ENCODE measurements around the gene GNAL.

Gene GNAL

DNA sequence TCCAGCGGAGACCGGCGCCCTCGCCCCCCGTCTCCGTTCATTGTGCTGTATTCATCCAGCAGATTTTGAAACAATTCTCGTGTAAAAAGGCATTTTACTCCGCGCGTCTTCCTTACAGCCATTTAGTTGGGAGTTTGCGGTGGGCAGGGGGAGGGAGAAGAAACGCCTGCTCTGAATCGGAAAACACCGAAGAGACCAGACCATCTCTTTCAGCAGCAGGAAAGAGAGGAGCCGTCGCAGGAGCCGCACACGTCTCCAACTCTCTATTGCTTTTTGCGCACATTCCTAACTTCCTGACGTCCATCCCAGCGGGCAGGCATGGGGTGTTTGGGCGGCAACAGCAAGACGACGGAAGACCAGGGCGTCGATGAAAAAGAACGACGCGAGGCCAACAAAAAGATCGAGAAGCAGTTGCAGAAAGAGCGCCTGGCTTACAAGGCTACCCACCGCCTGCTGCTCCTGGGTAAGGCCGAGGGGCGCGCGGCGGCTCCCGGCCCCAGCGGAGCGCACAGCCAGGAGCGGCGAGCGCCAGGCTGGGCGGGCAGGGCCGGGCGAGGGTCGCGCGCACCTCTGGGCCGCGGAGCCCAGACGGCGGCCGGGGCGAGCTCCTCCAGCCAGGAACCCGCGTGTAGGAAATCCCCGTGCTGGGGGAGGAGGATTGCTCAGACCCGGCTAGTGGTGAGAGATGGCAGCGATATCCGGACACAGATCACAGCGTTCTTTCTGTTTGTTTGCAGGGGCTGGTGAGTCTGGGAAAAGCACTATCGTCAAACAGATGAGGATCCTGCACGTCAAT is 63.2 kb downstream of the GNAL start:
- no peak overlapping the region for H3K9ac ChIP-seq (ENCODE audit: low read depth, low read length, poor library complexity)
- no peak overlapping the region for H4K8ac ChIP-seq (ENCODE audit: low read depth, low read length)
- H3K4me1 ChIP-seq (ENCODE audit: control insufficient read depth in 2 of 2, insufficient read depth in 1 of 2, low read depth in 1 of 2, low read length in 2 of 2): peaks cover 0 to 2% of the 10 kb centered on the region in 2 donors
- no peak overlapping the region for H3K4ac ChIP-seq (ENCODE audit: low read length)
- H3K18ac ChIP-seq (ENCODE audit: low read length): peak overlapping the region; percentile 29
- H2BK15ac ChIP-seq (ENCODE audit: low read length): no peak overlapping the region
- no peak overlapping the region for H4K91ac ChIP-seq (ENCODE audit: low read depth, low read length, poor library complexity)
- H3K27me3 ChIP-seq (ENCODE audit: control insufficient read depth in 3 of 3, insufficient read depth in 3 of 3, low read depth in 1 of 3, low read length in 3 of 3): peaks cover 0 to 28% (median 15%) of the 10 kb centered on the region in 3 experiments
- peaks cover 4% of the 10 kb centered on the region in 2 donors for H3K9me3 ChIP-seq (replicated peaks in 1 of 2; ENCODE audit: control insufficient read depth in 2 of 2, insufficient read depth in 1 of 2, low read depth in 1 of 2, low read length in 2 of 2)
- peak overlapping the region; percentile 8 for H3K14ac ChIP-seq (ENCODE audit: low read length)
- H2AFZ ChIP-seq (ENCODE audit: low read length): no peak overlapping the region
- WGBS, 2 donors (ENCODE audit: extremely low coverage in 2 of 2, insufficient read length in 2 of 2, insufficient replicate concordance in 1 of 2): no CpG with 5 or more reads among the region's 64 CpGs
- peak overlapping the region; percentile 68 for H3K4me2 ChIP-seq (ENCODE audit: insufficient read depth, low read length, poor library complexity, severe bottlenecking)
- H2BK12ac ChIP-seq (ENCODE audit: low read length): no peak overlapping the region
- no peak overlapping the region for H2AK5ac ChIP-seq (ENCODE audit: low read depth, low read length)
- H2BK5ac ChIP-seq (ENCODE audit: low read length): no peak overlapping the region
- no peak overlapping the region for H2BK120ac ChIP-seq (ENCODE audit: low read depth, low read length)
- H3K36me3 ChIP-seq (replicated peaks in 1 of 2; ENCODE audit: control insufficient read depth in 2 of 2, insufficient read depth in 2 of 2, low read length in 2 of 2): no peaks in the 10 kb centered on the region
- H3K79me1 ChIP-seq (ENCODE audit: low read depth, low read length): no peaks in the 10 kb centered on the region
- H3K23ac ChIP-seq (ENCODE audit: low read depth, low read length, poor library complexity): peak overlapping the region; percentile 51
- H3K4me3 ChIP-seq (ENCODE audit: low read length in 2 of 2): peak overlapping the region in 1 of 2 donors; percentile 72
- peak; percentile 41 for DNase-seq (ENCODE audit: low spot score)
- H3K27ac ChIP-seq (replicated peaks; ENCODE audit: low read length): no peak overlapping the region

DNA sequence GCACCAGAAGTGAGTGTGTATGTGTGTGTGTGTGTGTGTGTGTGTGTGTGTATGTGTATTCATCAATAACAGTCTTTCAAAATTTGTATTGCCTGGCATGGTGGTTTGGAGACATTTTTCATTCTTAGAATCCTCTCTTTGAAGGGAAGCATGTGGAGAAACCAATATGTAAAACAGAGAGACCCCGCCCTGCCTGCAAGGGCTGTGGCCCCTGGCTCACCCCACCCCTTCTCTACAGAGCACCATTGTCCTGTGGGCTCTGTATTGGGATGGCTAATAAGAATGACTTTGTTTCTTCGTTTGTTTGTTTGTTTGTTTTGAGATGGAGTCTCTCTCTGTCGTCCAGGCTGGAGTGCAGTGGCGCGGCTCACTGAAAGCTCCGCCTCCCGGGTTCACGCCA is 65.9 kb downstream of the GNAL start:
- Histone ChIP-seq H4K91ac (ENCODE audit: low read depth, low read length, poor library complexity) (no peak overlapping the region), H3K4me2 (ENCODE audit: insufficient read depth, low read length, poor library complexity, severe bottlenecking) (no peak overlapping the region), H3K4me1 (ENCODE audit: control insufficient read depth in 2 of 2, insufficient read depth in 1 of 2, low read depth in 1 of 2, low read length in 2 of 2) (no peaks in the 10 kb centered on the region), H4K8ac (ENCODE audit: low read depth, low read length) (no peak overlapping the region), H3K18ac (ENCODE audit: low read length) (no peak overlapping the region), H3K27me3 (ENCODE audit: control insufficient read depth in 3 of 3, insufficient read depth in 3 of 3, low read depth in 1 of 3, low read length in 3 of 3) (peaks cover 0 to 28% (median 15%) of the 10 kb centered on the region in 3 experiments), H2AK5ac (ENCODE audit: low read depth, low read length) (no peak overlapping the region), H3K23ac (ENCODE audit: low read depth, low read length, poor library complexity) (no peak overlapping the region), H2BK15ac (ENCODE audit: low read length) (no peak overlapping the region), H2BK5ac (ENCODE audit: low read length) (no peak overlapping the region), H3K9ac (ENCODE audit: low read depth, low read length, poor library complexity) (no peak overlapping the region), H3K79me1 (ENCODE audit: low read depth, low read length) (no peaks in the 10 kb centered on the region), H2BK12ac (ENCODE audit: low read length) (no peak overlapping the region), H2AFZ (ENCODE audit: low read length) (no peak overlapping the region), H3K36me3 (replicated peaks in 1 of 2; ENCODE audit: control insufficient read depth in 2 of 2, insufficient read depth in 2 of 2, low read length in 2 of 2) (no peaks in the 10 kb centered on the region), H3K9me3 (replicated peaks in 1 of 2; ENCODE audit: control insufficient read depth in 2 of 2, insufficient read depth in 1 of 2, low read depth in 1 of 2, low read length in 2 of 2) (peaks cover 0 to 4% of the 10 kb centered on the region in 2 donors), H3K27ac (replicated peaks; ENCODE audit: low read length) (no peak overlapping the region), H3K4ac (ENCODE audit: low read length) (no peak overlapping the region), H3K14ac (ENCODE audit: low read length) (no peak overlapping the region), H2BK120ac (ENCODE audit: low read depth, low read length) (no peak overlapping the region), H3K4me3 (ENCODE audit: low read length in 2 of 2) (no peak overlapping the region)
- WGBS, 2 donors (ENCODE audit: extremely low coverage in 2 of 2, insufficient read length in 2 of 2, insufficient replicate concordance in 1 of 2): no CpG with 5 or more reads among the region's 8 CpGs
- no peak for DNase-seq (ENCODE audit: low spot score)

DNA sequence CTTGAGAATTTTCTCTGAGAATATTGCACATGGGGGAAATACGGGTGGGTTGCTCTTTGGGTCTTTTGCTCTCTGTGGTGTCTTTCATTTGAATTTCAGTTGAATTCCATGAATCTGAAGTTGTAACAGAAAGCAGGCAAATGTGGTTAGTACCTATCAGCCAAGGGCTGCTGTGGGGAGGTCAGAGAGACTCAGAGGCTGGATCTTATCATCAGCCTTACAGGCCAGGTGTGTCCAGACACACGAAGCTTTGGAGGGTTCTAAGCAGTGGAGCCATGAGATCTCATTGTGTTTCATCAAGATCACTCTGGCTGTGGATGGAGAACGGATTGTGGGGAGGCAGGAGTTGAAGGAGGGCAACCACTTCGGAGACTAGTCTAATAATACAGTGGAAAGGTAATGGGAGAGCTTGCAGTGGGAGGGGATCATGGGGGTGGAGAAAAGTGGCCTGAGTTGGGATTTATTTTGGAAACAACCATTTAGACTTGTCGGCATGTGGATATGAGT is 68.1 kb downstream of the GNAL start:
- no peaks in the 10 kb centered on the region for H3K36me3 ChIP-seq (replicated peaks in 1 of 2; ENCODE audit: control insufficient read depth in 2 of 2, insufficient read depth in 2 of 2, low read length in 2 of 2)
- H2BK5ac ChIP-seq (ENCODE audit: low read length): no peak overlapping the region
- no CpG with 5 or more reads among the region's 5 CpGs for WGBS, 2 donors (ENCODE audit: extremely low coverage in 2 of 2, insufficient read length in 2 of 2, insufficient replicate concordance in 1 of 2)
- H2BK120ac ChIP-seq (ENCODE audit: low read depth, low read length): no peak overlapping the region
- peaks cover 0 to 9% (median 4%) of the 10 kb centered on the region in 3 experiments for H3K27me3 ChIP-seq (ENCODE audit: control insufficient read depth in 3 of 3, insufficient read depth in 3 of 3, low read depth in 1 of 3, low read length in 3 of 3)
- no peak overlapping the region for H2BK15ac ChIP-seq (ENCODE audit: low read length)
- no peak for DNase-seq (ENCODE audit: low spot score)
- no peak overlapping the region for H3K18ac ChIP-seq (ENCODE audit: low read length)
- H2AFZ ChIP-seq (ENCODE audit: low read length): no peak overlapping the region
- no peak overlapping the region for H3K9ac ChIP-seq (ENCODE audit: low read depth, low read length, poor library complexity)
- no peak overlapping the region for H3K4me2 ChIP-seq (ENCODE audit: insufficient read depth, low read length, poor library complexity, severe bottlenecking)
- no peaks in the 10 kb centered on the region for H3K9me3 ChIP-seq (replicated peaks in 1 of 2; ENCODE audit: control insufficient read depth in 2 of 2, insufficient read depth in 1 of 2, low read depth in 1 of 2, low read length in 2 of 2)
- H2BK12ac ChIP-seq (ENCODE audit: low read length): no peak overlapping the region
- H3K4me1 ChIP-seq (ENCODE audit: control insufficient read depth in 2 of 2, insufficient read depth in 1 of 2, low read depth in 1 of 2, low read length in 2 of 2): peaks cover 0 to 6% of the 10 kb centered on the region in 2 donors
- no peak overlapping the region for H4K91ac ChIP-seq (ENCODE audit: low read depth, low read length, poor library complexity)
- no peak overlapping the region for H3K27ac ChIP-seq (replicated peaks; ENCODE audit: low read length)
- H3K79me1 ChIP-seq (ENCODE audit: low read depth, low read length): no peaks in the 10 kb centered on the region
- no peak overlapping the region for H3K4me3 ChIP-seq (ENCODE audit: low read length in 2 of 2)
- no peak overlapping the region for H3K14ac ChIP-seq (ENCODE audit: low read length)
- no peak overlapping the region for H3K23ac ChIP-seq (ENCODE audit: low read depth, low read length, poor library complexity)
- H3K4ac ChIP-seq (ENCODE audit: low read length): no peak overlapping the region
- no peak overlapping the region for H4K8ac ChIP-seq (ENCODE audit: low read depth, low read length)
- H2AK5ac ChIP-seq (ENCODE audit: low read depth, low read length): no peak overlapping the region

DNA sequence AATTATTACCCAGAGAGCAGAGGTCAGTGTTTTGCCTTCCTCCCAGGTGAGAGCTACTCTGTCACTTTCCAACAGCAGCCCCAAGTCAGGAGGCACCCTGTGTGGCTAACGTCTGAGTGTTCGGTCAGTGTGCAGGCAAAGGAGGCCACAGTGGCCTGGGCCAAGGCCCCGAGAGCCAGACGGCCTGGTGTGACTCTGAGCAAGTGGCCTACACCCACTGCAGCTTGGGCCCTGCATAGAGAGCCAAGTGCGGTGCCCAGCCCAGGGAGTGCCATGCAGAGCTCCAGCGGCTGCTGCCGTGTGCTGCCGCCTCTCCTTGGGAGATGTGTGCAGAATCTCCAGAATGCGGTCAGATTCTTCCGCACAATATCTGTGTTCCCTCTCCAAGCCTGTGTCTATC is 70.4 kb downstream of the GNAL start:
- no peak overlapping the region for H4K91ac ChIP-seq (ENCODE audit: low read depth, low read length, poor library complexity)
- H3K18ac ChIP-seq (ENCODE audit: low read length): peak overlapping the region; percentile 32
- no peaks in the 10 kb centered on the region for H3K36me3 ChIP-seq (replicated peaks in 1 of 2; ENCODE audit: control insufficient read depth in 2 of 2, insufficient read depth in 2 of 2, low read length in 2 of 2)
- WGBS, 2 donors (ENCODE audit: extremely low coverage in 2 of 2, insufficient read length in 2 of 2, insufficient replicate concordance in 1 of 2): no CpG with 5 or more reads among the region's 10 CpGs
- no peak overlapping the region for H2AFZ ChIP-seq (ENCODE audit: low read length)
- no peak overlapping the region for H3K4me3 ChIP-seq (ENCODE audit: low read length in 2 of 2)
- no peaks in the 10 kb centered on the region for H3K9me3 ChIP-seq (replicated peaks in 1 of 2; ENCODE audit: control insufficient read depth in 2 of 2, insufficient read depth in 1 of 2, low read depth in 1 of 2, low read length in 2 of 2)
- H2BK5ac ChIP-seq (ENCODE audit: low read length): no peak overlapping the region
- no peaks in the 10 kb centered on the region for H3K79me1 ChIP-seq (ENCODE audit: low read depth, low read length)
- H2BK15ac ChIP-seq (ENCODE audit: low read length): no peak overlapping the region
- no peak for DNase-seq (ENCODE audit: low spot score)
- no peak overlapping the region for H3K27ac ChIP-seq (replicated peaks; ENCODE audit: low read length)
- H3K23ac ChIP-seq (ENCODE audit: low read depth, low read length, poor library complexity): no peak overlapping the region
- H2BK12ac ChIP-seq (ENCODE audit: low read length): no peak overlapping the region
- no peak overlapping the region for H4K8ac ChIP-seq (ENCODE audit: low read depth, low read length)
- peaks cover 0 to 6% of the 10 kb centered on the region in 2 donors for H3K4me1 ChIP-seq (ENCODE audit: control insufficient read depth in 2 of 2, insufficient read depth in 1 of 2, low read depth in 1 of 2, low read length in 2 of 2)
- H3K27me3 ChIP-seq (ENCODE audit: control insufficient read depth in 3 of 3, insufficient read depth in 3 of 3, low read depth in 1 of 3, low read length in 3 of 3): no peaks in the 10 kb centered on the region
- no peak overlapping the region for H3K4me2 ChIP-seq (ENCODE audit: insufficient read depth, low read length, poor library complexity, severe bottlenecking)
- no peak overlapping the region for H3K9ac ChIP-seq (ENCODE audit: low read depth, low read length, poor library complexity)
- no peak overlapping the region for H3K14ac ChIP-seq (ENCODE audit: low read length)
- peak overlapping the region; percentile 35 for H2AK5ac ChIP-seq (ENCODE audit: low read depth, low read length)
- no peak overlapping the region for H2BK120ac ChIP-seq (ENCODE audit: low read depth, low read length)
- no peak overlapping the region for H3K4ac ChIP-seq (ENCODE audit: low read length)

Measured in neuronal stem cell (in vitro differentiated cells).